Progenitor cell of endocrine pancreas (in vitro differentiated cells): ENCODE measurements around the gene ETFA. TPM values are rescaled to one million over a fixed set of nuclear protein-coding genes. Genes with fewer than 3 reads are reported as not detected.
A peak's percentile ranks its signal among the peaks of the same experiment; 100 is the strongest.

ENCODE experiments used
- DNase-seq: peaks from one replicate; pipeline ENCODE4 v3.0.0; 2021; ENCODE audit warnings: low spot score; ENCODE audit not compliant: unreplicated experiment
- H3K27ac Mint-ChIP-seq: 2 replicates; pipeline ENCODE4 v1.8.0; 2021; ENCODE audit warnings: mild to moderate bottlenecking, moderate library complexity, mixed read lengths
- H3K27me3 Mint-ChIP-seq: 2 replicates; pipeline ENCODE4 v1.8.0; 2021; ENCODE audit warnings: mixed read lengths
- H3K36me3 Mint-ChIP-seq: 2 replicates; pipeline ENCODE4 v1.8.0; 2022; ENCODE audit warnings: mixed read lengths; ENCODE audit not compliant: insufficient read depth
- H3K4me1 Mint-ChIP-seq: 2 replicates; pipeline ENCODE4 v1.8.0; 2021; ENCODE audit warnings: low read depth, mixed read lengths
- H3K4me3 Mint-ChIP-seq: 2 replicates; pipeline ENCODE4 v1.8.0; 2021; ENCODE audit warnings: low read depth, mild to moderate bottlenecking, moderate library complexity, mixed read lengths
- H3K9me3 Mint-ChIP-seq: 2 replicates; pipeline ENCODE4 v1.8.0; 2021; ENCODE audit warnings: low read depth, mixed read lengths
- total RNA-seq: library from RNA; stranded (reverse); gene quantifications from 2 replicates; pipeline ENCODE4 v1.2.1, GENCODE V29; 2021
- TF ChIP-seq, protein P1 (sequence below): fragments of 200-600 bp; sonication (generic); IDR thresholded peaks from one replicate; pipeline ENCODE4 v1.5.0; 2021; ENCODE audit warnings: antibody characterized with exemption, mild to moderate bottlenecking; ENCODE audit not compliant: unreplicated experiment

ETFA gene
- total RNA-seq, 1 donor from 2014 or later: 105 TPM

DNA sequence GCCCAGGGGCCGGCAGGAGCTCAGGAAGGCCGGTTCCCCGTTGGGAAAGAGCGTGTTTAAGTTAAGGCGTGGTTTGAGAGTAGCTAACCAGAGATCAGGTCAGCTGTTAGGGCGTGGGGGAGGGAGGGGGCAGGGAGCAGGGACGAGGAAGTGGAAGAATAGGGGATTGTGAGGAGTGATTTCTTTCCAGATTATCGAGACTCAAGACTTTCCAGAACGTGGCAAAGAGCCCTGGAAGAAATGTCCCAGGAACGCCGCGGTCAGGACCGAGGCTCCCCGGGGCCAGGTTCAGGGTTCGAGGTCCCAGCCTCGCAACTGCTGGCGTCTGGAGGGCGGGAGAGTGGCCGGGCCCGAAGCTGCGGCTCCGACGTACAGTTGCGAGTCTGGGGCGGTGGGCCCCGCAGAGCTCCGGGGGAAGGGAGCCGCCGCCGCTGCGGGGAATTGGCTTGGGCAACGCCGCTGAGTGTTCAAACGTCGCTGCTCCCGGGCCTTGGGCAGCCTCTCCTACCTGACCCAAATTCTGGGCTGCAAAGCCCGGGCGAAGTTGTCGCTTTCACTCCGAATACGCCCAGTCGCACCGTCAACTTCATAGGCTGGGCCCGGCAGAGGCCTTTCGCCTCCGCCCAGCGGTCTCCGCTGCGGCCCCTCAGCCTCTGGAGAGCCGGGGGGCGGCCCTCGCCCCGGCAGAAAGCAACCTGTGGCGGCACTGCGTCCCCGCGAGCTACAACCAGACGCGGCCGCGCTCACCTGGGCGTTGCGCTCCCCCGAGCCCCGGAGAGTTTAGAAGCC, 34.8 kb upstream of the ETFA start:
- Mint-ChIP-seq H3K4me3 (peak overlapping the region; percentile 14), H3K27ac (no peak overlapping the region), H3K27me3 (peaks cover 85% of the 10 kb centered on the region), H3K4me1 (peaks cover 8% of the 10 kb centered on the region), H3K9me3 (no peaks in the 10 kb centered on the region), H3K36me3 (peaks cover 6% of the 10 kb centered on the region)
- DNase-seq: no peak
- TF ChIP-seq, protein P1, sequence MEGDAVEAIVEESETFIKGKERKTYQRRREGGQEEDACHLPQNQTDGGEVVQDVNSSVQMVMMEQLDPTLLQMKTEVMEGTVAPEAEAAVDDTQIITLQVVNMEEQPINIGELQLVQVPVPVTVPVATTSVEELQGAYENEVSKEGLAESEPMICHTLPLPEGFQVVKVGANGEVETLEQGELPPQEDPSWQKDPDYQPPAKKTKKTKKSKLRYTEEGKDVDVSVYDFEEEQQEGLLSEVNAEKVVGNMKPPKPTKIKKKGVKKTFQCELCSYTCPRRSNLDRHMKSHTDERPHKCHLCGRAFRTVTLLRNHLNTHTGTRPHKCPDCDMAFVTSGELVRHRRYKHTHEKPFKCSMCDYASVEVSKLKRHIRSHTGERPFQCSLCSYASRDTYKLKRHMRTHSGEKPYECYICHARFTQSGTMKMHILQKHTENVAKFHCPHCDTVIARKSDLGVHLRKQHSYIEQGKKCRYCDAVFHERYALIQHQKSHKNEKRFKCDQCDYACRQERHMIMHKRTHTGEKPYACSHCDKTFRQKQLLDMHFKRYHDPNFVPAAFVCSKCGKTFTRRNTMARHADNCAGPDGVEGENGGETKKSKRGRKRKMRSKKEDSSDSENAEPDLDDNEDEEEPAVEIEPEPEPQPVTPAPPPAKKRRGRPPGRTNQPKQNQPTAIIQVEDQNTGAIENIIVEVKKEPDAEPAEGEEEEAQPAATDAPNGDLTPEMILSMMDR: no peak

DNA sequence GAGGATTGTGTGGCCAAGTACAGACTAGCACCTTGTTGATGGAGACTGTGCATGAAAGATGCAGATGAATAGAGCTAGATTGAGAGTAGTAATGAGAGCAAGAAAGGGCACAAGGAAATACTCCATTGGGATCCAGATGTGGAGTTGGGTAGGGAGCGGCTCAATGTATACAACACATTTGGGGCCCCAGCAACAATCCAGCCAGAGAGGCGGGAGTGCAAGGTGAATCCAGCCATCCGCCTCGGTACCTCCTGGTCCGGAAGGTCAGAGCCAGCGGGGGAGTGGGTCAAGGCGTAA, 34.3 kb upstream of the ETFA start:
- H3K4me3 Mint-ChIP-seq: peak overlapping the region; percentile 14
- peaks cover 85% of the 10 kb centered on the region for H3K27me3 Mint-ChIP-seq
- TF ChIP-seq, protein P1: no peak
- peaks cover 6% of the 10 kb centered on the region for H3K36me3 Mint-ChIP-seq
- H3K27ac Mint-ChIP-seq: no peak overlapping the region
- peaks cover 10% of the 10 kb centered on the region for H3K4me1 Mint-ChIP-seq
- DNase-seq: no peak
- H3K9me3 Mint-ChIP-seq: no peaks in the 10 kb centered on the region

DNA sequence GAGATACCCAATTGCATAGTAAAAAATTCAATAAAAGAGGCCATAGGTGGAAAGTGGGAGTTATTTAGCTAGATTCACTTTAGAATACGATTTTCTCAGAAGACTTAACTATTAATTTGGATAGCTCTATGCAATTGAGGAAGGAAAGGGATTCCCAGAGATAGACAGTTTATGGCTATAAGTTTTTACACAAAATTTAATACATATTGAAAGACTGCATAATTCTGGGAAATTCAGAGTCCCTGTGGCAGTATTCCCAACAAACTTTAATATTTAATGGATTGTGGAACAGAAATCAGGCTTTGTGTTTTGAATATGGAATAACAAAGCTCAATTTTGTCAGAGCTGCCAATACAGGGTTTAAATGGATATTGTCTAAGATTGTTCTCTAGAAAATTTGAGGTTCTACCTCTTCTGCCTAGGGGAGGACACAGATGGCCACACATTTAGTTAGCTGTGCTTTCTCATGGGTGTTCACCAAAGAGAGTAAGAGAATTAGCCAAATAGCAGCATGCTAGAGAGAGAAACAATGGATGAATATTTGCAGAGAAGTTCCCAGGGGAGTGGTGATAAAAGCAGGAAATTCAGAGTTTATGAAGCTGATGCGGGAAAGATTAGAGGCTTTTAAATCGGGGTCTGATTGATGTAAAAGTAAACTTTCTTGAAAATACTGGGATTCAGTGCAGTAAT, 33.8 kb upstream of the ETFA start:
- H3K36me3 Mint-ChIP-seq: peaks cover 4% of the 10 kb centered on the region
- no peaks in the 10 kb centered on the region for H3K9me3 Mint-ChIP-seq
- H3K27me3 Mint-ChIP-seq: peaks cover 85% of the 10 kb centered on the region
- TF ChIP-seq, protein P1: no peak
- H3K4me3 Mint-ChIP-seq: no peak overlapping the region
- peaks cover 12% of the 10 kb centered on the region for H3K4me1 Mint-ChIP-seq
- H3K27ac Mint-ChIP-seq: no peak overlapping the region
- DNase-seq: no peak

GRCh38 chr15:76343313-76343996, 32.2 kb upstream of the ETFA start:
- TF ChIP-seq, protein P1: no peak
- Mint-ChIP-seq H3K27ac (no peak overlapping the region), H3K4me3 (no peak overlapping the region), H3K4me1 (peaks cover 17% of the 10 kb centered on the region), H3K27me3 (peaks cover 87% of the 10 kb centered on the region), H3K36me3 (peaks cover 2% of the 10 kb centered on the region), H3K9me3 (no peaks in the 10 kb centered on the region)
- DNase-seq: no peak

- Mint-ChIP-seq H3K9me3 (no peaks in the 10 kb centered on the region), H3K4me3 (peak overlapping the region; percentile 34), H3K27ac (no peak overlapping the region), H3K4me1 (peaks cover 15% of the 10 kb centered on the region), H3K36me3 (no peaks in the 10 kb centered on the region), H3K27me3 (peaks cover 82% of the 10 kb centered on the region)
- DNase-seq: no peak
- TF ChIP-seq, protein P1: no peak
Measured at GRCh38 chr15:76342382-76343201, 31.3 kb upstream of the ETFA start.
